Activated CD8-positive, alpha-beta memory T cell treated with anti-CD3 and anti-CD28 coated beads, Interleukin-2, amount 50 U/mL, for 4 hours (primary cell): Measurements from ENCODE around the gene ACAA2.

Source experiments
- DNase-seq: peaks from one replicate; pipeline ENCODE4 v3.0.0-alpha.2; 2020

ACAA2 gene

DNA sequence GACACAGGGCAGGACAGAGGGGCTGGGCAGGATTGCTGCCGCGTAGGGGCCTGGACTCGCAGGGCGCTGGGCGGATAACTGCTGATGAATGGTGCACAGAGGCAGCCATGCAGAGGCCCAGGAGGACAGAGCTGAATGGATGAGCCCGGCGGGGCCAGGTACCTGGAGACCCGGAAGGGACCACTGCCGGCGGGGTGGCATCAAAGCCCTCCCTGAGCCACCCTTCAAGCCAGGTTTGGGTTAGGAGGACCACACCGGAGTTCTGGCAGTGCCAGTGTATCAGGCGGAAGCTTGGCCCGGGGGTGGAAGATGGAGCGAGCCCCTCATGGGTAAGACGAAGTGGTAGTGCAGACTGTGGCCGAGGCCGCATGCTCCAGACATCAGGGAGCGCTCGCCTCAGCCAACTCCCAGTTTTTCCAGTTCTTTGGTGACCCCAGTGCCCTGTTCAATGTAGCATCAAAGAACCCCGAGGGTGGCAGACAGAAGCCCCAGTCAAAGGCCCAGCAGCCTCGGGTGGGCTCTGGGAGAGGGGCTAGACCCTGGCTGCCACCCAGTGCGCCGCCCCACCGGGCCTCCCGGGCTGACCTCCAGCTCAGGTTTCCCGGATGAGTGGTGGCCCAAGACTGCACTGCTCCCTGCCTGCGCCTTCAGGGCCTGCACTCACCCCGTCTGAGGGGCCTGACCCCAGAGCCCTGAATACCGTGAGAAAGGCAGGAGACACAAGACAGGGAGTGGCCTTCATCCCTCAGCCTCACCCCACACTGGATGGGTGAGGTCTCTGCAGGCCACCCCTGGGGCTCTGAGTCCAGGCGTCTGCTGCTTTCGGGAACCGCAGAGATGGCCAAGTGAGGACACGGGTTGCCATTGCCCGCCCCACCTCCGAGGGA, 50.9 kb downstream of the ACAA2 start:
- no peak for DNase-seq

GRCh38 chr18:49761771-49762170, 51.6 kb downstream of the ACAA2 start:
- no peak for DNase-seq

GRCh38 chr18:49758263-49758610, 55.1 kb downstream of the ACAA2 start:
- DNase-seq, result no peak

DNA sequence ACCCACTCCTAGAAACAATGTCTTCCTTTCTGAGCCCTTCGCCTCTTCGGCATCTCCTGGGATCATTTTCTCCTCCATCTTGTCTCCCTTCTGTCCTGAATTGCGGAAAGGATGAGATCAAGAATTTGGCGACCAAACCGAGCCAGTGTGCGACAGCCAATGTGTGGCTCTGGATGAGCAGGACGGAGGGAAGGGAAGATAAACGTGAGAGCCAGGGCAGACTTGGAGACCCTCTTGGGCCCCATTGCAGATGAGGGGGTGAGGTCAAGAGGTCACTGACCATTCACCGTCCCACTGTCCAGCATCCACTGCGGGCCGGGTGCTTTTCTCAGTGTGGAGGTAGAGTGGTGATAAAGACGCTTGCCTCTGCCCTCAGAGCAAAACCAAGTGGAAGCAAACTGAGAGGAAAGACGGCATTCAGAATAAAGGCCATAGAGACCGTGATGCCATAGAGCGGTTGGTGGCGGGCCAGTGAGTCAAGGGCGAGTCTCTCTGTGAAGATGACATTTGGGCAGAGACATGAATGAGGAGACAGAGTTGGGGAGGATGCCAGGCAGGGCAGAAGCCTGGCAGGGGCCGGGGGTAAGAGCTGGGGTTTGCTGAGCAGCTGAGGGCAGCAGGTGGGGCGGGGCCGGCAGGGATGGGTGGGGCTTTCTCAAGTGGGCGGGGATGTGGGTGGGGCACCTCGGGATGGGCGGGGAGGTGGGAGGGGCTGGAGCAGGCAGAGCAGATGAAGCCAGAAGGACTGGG, 55.6 kb downstream of the ACAA2 start:
- no peak for DNase-seq

DNA sequence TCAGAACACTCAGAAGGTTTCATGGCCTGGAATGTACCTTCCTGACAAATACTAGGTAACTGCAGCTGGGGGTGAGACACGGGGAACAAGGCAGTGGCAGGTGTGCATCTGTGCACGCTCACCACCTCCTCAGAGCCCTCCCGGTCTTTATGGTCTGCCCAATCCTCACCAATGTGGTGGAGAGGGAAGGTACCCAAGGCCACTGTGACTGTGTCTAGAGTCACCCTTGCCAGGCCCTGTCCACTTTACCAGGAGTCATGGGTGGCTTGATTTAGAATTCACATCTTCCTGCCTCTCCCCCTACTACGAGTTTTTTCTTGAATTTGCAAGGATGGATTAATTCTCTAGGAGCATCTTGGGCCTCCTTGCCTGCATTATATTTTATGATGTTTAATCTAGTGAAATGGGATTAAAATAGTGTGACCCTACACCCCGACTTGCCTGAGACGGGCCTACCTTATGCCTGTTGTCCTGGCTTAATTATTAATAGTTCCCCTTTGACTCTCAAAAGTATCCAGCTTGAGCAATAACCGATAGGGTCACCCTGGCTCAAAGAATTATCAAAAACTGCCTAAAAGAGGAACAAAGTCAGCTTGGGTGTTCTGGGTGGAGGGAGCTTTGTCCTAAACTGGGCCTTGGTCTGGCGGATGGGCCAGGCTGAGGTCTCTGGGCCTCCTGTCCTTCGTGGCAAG, 56.5 kb downstream of the ACAA2 start:
- no peak for DNase-seq

DNA sequence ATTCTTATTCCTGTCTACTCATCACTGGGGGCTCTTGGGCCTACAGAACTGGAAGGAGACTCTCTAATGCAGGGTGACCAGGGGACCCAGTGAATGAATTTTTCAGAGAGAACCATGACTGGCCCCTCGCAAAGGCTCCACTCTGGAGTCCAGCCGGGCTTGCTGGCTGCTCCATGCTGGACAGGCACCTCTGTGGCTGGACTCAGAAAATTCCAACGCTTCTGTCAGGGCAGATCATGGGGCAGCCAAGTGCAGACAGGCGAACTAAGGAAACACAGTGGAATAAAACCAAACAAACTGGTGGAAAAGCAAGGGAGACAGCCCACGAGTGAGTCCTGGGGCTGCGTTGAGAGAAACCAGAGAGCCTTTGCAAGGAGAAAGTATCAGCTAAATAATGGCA, 57.2 kb downstream of the ACAA2 start:
- no peak for DNase-seq

DNA sequence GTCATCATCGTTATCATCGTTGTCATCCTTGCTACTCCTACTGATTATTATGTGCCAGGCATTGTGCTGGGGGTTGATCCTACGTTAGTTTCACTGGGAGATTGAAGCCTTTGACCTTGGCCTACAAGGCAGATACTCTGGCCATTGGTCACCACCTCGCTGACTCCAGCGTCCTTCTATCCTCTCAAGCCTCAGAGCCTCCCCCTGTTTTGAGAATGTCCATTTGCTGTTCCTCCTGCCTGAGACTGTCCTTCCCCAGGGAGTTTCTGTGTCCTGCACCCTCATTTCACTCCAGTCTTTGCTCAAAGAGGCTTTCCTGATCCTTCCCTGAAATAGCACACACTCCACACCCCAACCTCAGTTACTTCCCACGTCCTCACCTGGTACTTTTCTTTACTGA, 57.8 kb downstream of the ACAA2 start:
- no peak for DNase-seq

GRCh38 chr18:49754866-49755265, 58.5 kb downstream of the ACAA2 start:
- no peak for DNase-seq

DNA sequence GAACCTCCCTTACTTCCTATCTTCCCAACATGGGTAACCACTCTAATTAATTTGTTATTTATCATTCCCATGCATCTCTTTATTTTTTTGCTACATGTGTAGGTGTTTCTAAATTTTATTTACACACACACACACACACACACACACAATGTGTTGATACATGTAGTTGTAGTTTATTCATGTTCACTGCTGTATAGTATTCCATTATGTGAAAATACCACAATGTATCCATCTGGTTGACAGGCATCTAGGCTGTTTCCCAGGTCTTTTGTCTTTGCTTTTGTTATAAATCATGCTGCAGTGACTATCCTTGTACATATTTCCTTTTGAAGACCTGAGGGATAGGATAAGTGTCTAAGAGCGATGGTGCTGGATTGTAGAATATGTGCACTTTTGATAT, 59.7 kb downstream of the ACAA2 start:
- DNase-seq, result no peak

DNA sequence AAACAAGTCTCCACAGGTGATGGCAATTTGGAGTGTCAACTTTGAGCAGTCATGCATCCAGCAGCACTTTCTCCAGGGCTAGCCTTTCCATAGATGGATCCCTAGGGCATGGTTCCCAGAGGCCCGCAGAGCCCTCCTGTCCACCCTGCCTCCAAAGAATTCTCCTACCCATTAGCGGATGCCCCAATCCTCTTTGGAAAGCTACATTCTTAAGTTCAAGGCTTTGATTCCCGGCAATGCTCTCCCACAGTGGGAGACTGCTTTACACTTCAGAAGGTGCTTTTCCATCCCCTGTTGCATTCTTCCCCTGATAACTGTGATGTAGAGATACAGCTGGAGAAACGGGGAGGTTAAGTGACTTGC, 61.3 kb downstream of the ACAA2 start:
- DNase-seq, result no peak

- no peak for DNase-seq
These were observed 61.8 kb downstream of the ACAA2 start for GRCh38 chr18:49751427-49752094.

- no peak for DNase-seq
These were observed 63.8 kb downstream of the ACAA2 start for GRCh38 chr18:49749563-49749962.

DNA sequence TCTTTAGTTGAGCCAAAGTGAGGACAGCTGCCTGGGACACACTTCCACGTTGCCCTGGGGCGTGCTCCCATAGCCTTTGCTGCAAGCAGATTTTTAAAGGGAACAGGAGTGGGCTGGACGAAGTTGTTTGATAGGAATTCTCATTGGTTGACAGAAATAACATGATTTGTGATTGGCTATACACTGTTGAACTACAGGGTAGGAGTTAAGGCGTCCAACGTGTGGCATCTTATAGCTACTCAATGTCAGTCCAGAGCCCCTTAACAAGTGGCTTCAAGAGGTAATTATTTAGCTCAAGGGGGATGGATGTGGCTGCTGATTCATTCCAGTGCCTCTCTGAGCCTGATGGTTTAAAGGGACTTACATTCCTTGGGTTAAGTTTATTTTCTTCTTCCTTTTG, 65.5 kb downstream of the ACAA2 start:
- no peak for DNase-seq

DNA sequence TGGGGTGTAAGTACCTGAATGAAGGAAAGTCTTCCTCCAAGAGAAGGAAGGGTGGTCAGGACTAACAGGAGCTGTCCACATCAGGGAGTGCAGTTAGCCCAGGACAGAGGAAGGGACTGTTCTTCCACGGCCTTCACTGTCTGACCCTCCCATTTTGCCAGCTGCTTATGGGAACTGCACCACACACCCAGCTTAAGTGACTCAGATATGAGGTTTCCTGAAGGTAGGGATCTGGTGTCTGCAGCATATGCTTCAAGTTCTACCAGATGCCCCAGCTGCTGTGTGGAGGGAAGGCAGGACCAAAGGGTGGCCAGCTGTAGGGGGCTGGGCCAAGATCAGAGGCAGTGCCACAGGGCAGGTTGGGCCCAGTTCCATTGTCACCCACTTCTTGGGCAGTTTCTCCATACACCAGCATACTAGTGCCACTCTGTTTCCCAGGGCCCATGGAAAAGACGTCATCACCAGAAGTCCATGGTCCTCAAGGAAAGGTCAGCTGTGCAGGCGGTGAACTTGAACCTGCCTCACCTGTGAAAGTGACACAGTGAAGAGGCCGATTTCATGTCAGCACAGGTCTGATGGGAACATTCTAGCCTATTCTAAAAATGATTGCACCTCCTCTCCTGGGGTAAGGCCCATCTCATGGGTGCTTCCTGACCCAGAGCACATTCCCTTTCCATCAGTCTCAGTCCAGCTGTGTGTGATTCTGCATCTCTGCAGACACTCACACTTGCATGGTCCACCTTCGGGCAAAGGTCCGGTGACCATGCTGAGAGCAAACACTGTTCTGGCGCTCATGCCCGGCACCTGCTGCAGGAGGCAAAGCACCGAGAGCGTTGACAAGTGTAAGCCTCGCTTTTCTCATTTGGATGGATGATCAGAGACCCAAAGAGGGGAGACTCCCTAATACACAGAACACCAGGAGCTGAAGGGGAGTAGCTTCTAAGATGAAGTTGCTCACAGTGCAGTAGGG, 68.0 kb downstream of the ACAA2 start:
- no peak for DNase-seq

- no peak for DNase-seq
These were observed 68.8 kb downstream of the ACAA2 start for GRCh38 chr18:49744376-49745008.

GRCh38 chr18:49743117-49743567, 70.2 kb downstream of the ACAA2 start:
- DNase-seq, result no peak

DNA sequence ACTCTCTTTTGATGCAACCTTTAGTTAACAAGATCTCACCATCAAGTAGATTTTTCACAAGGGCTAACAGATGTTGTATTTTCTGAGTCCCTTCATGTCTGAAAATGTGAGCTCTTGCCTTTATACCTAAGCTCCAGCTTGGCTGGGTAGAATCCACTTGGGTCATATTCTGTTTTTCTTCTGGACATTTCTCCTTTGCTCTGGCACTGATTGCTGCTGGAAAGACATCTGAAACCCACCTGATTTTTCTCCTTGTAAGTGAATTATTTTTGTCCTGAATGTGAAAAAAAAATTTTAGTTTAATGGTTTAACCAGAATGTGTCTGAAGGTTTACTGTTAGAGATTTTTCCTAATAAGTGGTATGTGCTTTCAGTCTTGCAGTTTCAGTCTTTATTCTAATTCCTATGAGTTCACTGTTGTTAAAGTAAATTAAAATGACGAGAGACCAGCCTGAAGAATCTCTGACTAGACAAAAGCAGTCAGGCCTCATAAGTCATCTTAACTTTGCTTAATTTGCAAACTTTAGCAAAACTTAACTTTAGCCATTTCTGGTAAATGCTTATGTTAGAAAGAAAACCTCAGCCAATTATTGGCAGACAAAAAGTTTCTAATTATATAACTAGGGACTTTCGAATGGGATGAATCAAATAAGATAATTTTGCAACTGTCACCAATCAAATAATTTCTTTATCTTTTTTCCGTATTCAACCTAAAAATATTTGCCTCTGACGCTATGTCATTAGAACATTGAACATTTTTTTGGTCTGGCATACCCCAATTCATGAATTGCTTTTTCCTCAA, 70.8 kb downstream of the ACAA2 start:
- DNase-seq, result no peak

- DNase-seq, result no peak
These were observed 74.1 kb downstream of the ACAA2 start for GRCh38 chr18:49739275-49739674.

GRCh38 chr18:49738721-49739120, 74.6 kb downstream of the ACAA2 start:
- no peak for DNase-seq

DNA sequence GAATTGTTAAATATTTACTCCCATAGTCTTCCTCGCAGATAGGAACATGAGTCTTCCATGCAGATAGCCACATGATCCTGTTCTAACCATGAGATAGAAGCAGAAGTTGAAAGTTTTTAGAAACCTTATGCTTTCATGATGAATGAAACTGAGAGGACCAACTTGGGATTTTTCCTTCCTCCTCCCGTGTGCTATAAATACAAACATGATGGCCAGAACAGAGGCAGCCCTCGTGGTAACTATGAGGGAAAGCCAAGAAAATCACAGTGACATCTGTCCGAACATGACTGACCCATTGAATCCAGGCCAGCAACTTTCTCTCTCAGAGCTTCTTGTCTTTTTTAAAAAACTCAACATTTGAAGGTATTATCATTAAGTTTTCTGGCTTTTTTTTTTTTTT, 78.5 kb downstream of the ACAA2 start:
- no peak for DNase-seq
